SU-DHL-6 (cell line): Measurements from ENCODE around the gene ITGB1BP1.

ENCODE experiments used
- CTCF ChIP-seq: fragments of 200-600 bp; sonication (generic); IDR thresholded peaks from one replicate; pipeline ENCODE4 v1.5.1; 2017; ENCODE audit warnings: antibody characterized with exemption, mild to moderate bottlenecking, low read length, moderate library complexity; ENCODE audit not compliant: insufficient read depth, poor library complexity, severe bottlenecking
- EZH2phosphoT487 ChIP-seq: fragments of 200-600 bp; sonication (generic), shearing (Covaris generic); conservative IDR thresholded peaks from 2 replicates; pipeline ENCODE4 v1.6.1; 2018; ENCODE audit warnings: mild to moderate bottlenecking, antibody characterized with exemption, low read length, moderate library complexity, mixed read lengths

GRCh38 chr2:9408641-9409151, 14.6 kb downstream of the ITGB1BP1 start:
- no peak for TF ChIP-seq CTCF
- TF ChIP-seq EZH2phosphoT487 = no peak
